ENCODE results near the gene SMARCA1. TPM values are rescaled to one million over a fixed set of nuclear protein-coding genes. Genes with fewer than 3 reads are reported as not detected.

Gene SMARCA1
- total and polyA plus RNA-seq, 10 of the 15 experiments (the other 5 are each of a cell fraction or from before 2014, with no cell fraction given), result 0.02 to 0.31 (median 0.08) TPM; not detected in 3

DNA sequence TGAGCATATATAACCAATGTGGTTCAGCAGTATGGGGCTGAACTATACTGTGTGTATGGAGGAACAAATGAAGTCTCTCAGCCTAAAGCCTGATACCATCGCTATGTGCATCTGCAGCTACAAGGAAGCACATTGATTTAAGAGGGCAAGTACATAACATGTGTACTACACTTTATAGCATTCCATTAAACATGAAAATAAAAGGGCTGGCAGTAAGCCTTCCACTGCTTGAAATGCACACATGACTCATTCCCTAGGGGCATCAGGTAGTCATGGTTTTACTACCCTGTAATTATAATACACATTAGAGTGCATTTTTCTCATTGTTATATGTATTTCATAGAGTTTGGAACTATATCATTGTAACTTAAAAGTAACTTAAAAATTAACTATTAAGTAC, 51.2 kb downstream of the SMARCA1 start:
- TF ChIP-seq, protein P1, sequence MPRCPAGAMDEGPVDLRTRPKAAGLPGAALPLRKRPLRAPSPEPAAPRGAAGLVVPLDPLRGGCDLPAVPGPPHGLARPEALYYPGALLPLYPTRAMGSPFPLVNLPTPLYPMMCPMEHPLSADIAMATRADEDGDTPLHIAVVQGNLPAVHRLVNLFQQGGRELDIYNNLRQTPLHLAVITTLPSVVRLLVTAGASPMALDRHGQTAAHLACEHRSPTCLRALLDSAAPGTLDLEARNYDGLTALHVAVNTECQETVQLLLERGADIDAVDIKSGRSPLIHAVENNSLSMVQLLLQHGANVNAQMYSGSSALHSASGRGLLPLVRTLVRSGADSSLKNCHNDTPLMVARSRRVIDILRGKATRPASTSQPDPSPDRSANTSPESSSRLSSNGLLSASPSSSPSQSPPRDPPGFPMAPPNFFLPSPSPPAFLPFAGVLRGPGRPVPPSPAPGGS (IDR thresholded peaks at IDR 0.05; ENCODE audit: borderline replicate concordance, insufficient read depth, low read depth, low read length, poor library complexity, severe bottlenecking), result no peak
- TF ChIP-seq CUX1 (IDR thresholded peaks at IDR 0.05; ENCODE audit: insufficient replicate concordance, low read depth, low read length) (no peak), WRNIP1 (IDR thresholded peaks at IDR 0.05; ENCODE audit: borderline replicate concordance, low read depth, low read length) (no peak), ZNF274 (IDR thresholded peaks at IDR 0.05; ENCODE audit: insufficient read depth, insufficient read length) (no peak), ZNF217 (IDR thresholded peaks at IDR 0.05) (no peak), PAX5 (IDR thresholded peaks at IDR 0.05; ENCODE audit: borderline replicate concordance, low read depth, low read length) (no peak), RB1 (IDR thresholded peaks at IDR 0.05; ENCODE audit: borderline replicate concordance) (no peak), MAX (IDR thresholded peaks at IDR 0.05; ENCODE audit: low read depth, low read length) (no peak), SREBF2 (IDR thresholded peaks at IDR 0.05; ENCODE audit: low read length) (no peak), RELA (IDR thresholded peaks at IDR 0.05; ENCODE audit: borderline replicate concordance, partially characterized antibody) (no peak)
- TF ChIP-seq, protein P2, sequence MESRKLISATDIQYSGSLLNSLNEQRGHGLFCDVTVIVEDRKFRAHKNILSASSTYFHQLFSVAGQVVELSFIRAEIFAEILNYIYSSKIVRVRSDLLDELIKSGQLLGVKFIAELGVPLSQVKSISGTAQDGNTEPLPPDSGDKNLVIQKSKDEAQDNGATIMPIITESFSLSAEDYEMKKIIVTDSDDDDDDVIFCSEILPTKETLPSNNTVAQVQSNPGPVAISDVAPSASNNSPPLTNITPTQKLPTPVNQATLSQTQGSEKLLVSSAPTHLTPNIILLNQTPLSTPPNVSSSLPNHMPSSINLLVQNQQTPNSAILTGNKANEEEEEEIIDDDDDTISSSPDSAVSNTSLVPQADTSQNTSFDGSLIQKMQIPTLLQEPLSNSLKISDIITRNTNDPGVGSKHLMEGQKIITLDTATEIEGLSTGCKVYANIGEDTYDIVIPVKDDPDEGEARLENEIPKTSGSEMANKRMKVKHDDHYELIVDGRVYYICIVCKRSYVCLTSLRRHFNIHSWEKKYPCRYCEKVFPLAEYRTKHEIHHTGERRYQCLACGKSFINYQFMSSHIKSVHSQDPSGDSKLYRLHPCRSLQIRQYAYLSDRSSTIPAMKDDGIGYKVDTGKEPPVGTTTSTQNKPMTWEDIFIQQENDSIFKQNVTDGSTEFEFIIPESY (IDR thresholded peaks at IDR 0.05), result no peak
- TF ChIP-seq, protein P3, sequence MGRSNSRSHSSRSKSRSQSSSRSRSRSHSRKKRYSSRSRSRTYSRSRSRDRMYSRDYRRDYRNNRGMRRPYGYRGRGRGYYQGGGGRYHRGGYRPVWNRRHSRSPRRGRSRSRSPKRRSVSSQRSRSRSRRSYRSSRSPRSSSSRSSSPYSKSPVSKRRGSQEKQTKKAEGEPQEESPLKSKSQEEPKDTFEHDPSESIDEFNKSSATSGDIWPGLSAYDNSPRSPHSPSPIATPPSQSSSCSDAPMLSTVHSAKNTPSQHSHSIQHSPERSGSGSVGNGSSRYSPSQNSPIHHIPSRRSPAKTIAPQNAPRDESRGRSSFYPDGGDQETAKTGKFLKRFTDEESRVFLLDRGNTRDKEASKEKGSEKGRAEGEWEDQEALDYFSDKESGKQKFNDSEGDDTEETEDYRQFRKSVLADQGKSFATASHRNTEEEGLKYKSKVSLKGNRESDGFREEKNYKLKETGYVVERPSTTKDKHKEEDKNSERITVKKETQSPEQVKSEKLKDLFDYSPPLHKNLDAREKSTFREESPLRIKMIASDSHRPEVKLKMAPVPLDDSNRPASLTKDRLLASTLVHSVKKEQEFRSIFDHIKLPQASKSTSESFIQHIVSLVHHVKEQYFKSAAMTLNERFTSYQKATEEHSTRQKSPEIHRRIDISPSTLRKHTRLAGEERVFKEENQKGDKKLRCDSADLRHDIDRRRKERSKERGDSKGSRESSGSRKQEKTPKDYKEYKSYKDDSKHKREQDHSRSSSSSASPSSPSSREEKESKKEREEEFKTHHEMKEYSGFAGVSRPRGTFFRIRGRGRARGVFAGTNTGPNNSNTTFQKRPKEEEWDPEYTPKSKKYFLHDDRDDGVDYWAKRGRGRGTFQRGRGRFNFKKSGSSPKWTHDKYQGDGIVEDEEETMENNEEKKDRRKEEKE (IDR thresholded peaks at IDR 0.05), result no peak
- no peaks in the 10 kb centered on the region for H3K4me1 ChIP-seq (ENCODE audit: control insufficient read depth, insufficient read depth, low read length)
- H3K9me3 ChIP-seq (replicated peaks; ENCODE audit: control insufficient read depth, insufficient read depth, low read length), result no peaks in the 10 kb centered on the region
- H4K20me1 ChIP-seq (ENCODE audit: control insufficient read depth, insufficient read depth), result no peaks in the 10 kb centered on the region
- in situ Hi-C loops (cut with MboI) (no loop called here), intact Hi-C loops (cut with micrococcal nuclease; ENCODE audit: unreplicated experiment) (no loop called here)
- ChIA-PET SMC1A (ENCODE audit: uncharacterized antibody, unreplicated experiment) (no interaction called here), POLR2A (no interaction called here), CTCF (no interaction called here), RAD21 (ENCODE audit: unreplicated experiment) (no interaction called here)
- no peak overlapping the region for H2AFZ ChIP-seq (ENCODE audit: control insufficient read depth, low read depth, low read length)
- no TSS peak for BruUV-seq (replicated peaks)
- H3K9ac ChIP-seq (ENCODE audit: control insufficient read depth, insufficient read depth, low read length), result no peak overlapping the region
- H3K4me3 ChIP-seq, result no peak overlapping the region
- H3K27me3 ChIP-seq (replicated peaks in 1 of 2; ENCODE audit: control insufficient read depth in 2 of 2, insufficient read depth in 2 of 2, low read length in 1 of 2), result 0 out of 4 replicates have a peak, but pooled peaks cover 0 to 6% of the 10 kb centered on the region in 2 experiments
- no peak overlapping the region for H3K4me2 ChIP-seq (ENCODE audit: control insufficient read depth, insufficient read depth)
- no peak overlapping the region for H3K27ac ChIP-seq (ENCODE audit: control insufficient read depth, insufficient read depth)
- no peak for DNase-seq (ENCODE audit: low read depth, low spot score)
- no peak for FAIRE-seq
- no peaks in the 10 kb centered on the region for H3K79me2 ChIP-seq (ENCODE audit: control insufficient read depth, insufficient read depth, low read length)
- WGBS (ENCODE audit: insufficient coverage, insufficient replicate concordance, low lambda C conversion rate, missing lambda C conversion rate), result 0% methylated on average over 1 of the region's 1 CpG
- ATAC-seq, result no peak
- no peaks in the 10 kb centered on the region for H3K36me3 ChIP-seq (ENCODE audit: control insufficient read depth in 2 of 2, insufficient read depth in 2 of 2, low read length in 1 of 2)

All from GM12878 (cell line).